ENCODE results near the gene MAP2K3. TPM values are rescaled to one million over a fixed set of nuclear protein-coding genes. Genes with fewer than 3 reads are reported as not detected.
"Not testable (repeated sequence)": the region's sequence is repeated elsewhere in the genome, so short reads cannot be mapped to it uniquely, and the experiment has no call there.

The MAP2K3 gene
- total and polyA plus RNA-seq, 4 donors, result 36.4 to 111 (median 76.7) TPM

- ATAC-seq (ENCODE audit: insufficient read depth, low FRiP score); H3K4me3 ChIP-seq; H3K9me3 ChIP-seq (ENCODE audit: control insufficient read depth in 4 of 4, insufficient read depth in 3 of 4, low read length in 3 of 4); H3K9ac ChIP-seq (ENCODE audit: insufficient read depth in 1 of 2, low read length in 2 of 2); DNase-seq; H3K4me1 ChIP-seq (ENCODE audit: control insufficient read depth in 5 of 5, insufficient read depth in 5 of 5, low read length in 5 of 5); H3K27me3 ChIP-seq (ENCODE audit: control insufficient read depth in 3 of 3, insufficient read depth in 3 of 3, low read length in 2 of 3); H3K27ac ChIP-seq (ENCODE audit: low read depth in 1 of 2, low read length in 1 of 2); H3K36me3 ChIP-seq (ENCODE audit: control insufficient read depth in 4 of 4, insufficient read depth in 4 of 4, low read length in 4 of 4): not testable (repeated sequence)
- 79 to 80% methylated on average over 11 of the region's 11 CpGs for WGBS, 2 donors
Observed at GRCh38 chr17:21319686-21320375, 35.3 kb downstream of the MAP2K3 start.

GRCh38 chr17:21320430-21320829, 35.9 kb downstream of the MAP2K3 start:
- not testable (repeated sequence) for H3K36me3 ChIP-seq (ENCODE audit: control insufficient read depth in 4 of 4, insufficient read depth in 4 of 4, low read length in 4 of 4); H3K4me3 ChIP-seq; H3K4me1 ChIP-seq (ENCODE audit: control insufficient read depth in 5 of 5, insufficient read depth in 5 of 5, low read length in 5 of 5); H3K27me3 ChIP-seq (ENCODE audit: control insufficient read depth in 3 of 3, insufficient read depth in 3 of 3, low read length in 2 of 3); DNase-seq; H3K9ac ChIP-seq (ENCODE audit: insufficient read depth in 1 of 2, low read length in 2 of 2); H3K9me3 ChIP-seq (ENCODE audit: control insufficient read depth in 4 of 4, insufficient read depth in 3 of 4, low read length in 3 of 4); ATAC-seq (ENCODE audit: insufficient read depth, low FRiP score); H3K27ac ChIP-seq (ENCODE audit: low read depth in 1 of 2, low read length in 1 of 2)
- 84 to 87% methylated on average over 4 of the region's 4 CpGs for WGBS, 2 donors

GRCh38 chr17:21321061-21321460, 36.5 kb downstream of the MAP2K3 start:
- not testable (repeated sequence) for H3K27me3 ChIP-seq (ENCODE audit: control insufficient read depth in 3 of 3, insufficient read depth in 3 of 3, low read length in 2 of 3); H3K27ac ChIP-seq (ENCODE audit: low read depth in 1 of 2, low read length in 1 of 2); DNase-seq; H3K4me3 ChIP-seq; ATAC-seq (ENCODE audit: insufficient read depth, low FRiP score); H3K9me3 ChIP-seq (ENCODE audit: control insufficient read depth in 4 of 4, insufficient read depth in 3 of 4, low read length in 3 of 4); H3K36me3 ChIP-seq (ENCODE audit: control insufficient read depth in 4 of 4, insufficient read depth in 4 of 4, low read length in 4 of 4); H3K9ac ChIP-seq (ENCODE audit: insufficient read depth in 1 of 2, low read length in 2 of 2); H3K4me1 ChIP-seq (ENCODE audit: control insufficient read depth in 5 of 5, insufficient read depth in 5 of 5, low read length in 5 of 5)
- WGBS, 2 donors, result 77 to 80% methylated on average over 9 of the region's 9 CpGs

- H3K9ac ChIP-seq (ENCODE audit: insufficient read depth in 1 of 2, low read length in 2 of 2); ATAC-seq (ENCODE audit: insufficient read depth, low FRiP score); DNase-seq; H3K9me3 ChIP-seq (ENCODE audit: control insufficient read depth in 4 of 4, insufficient read depth in 3 of 4, low read length in 3 of 4); H3K27ac ChIP-seq (ENCODE audit: low read depth in 1 of 2, low read length in 1 of 2); H3K4me1 ChIP-seq (ENCODE audit: control insufficient read depth in 5 of 5, insufficient read depth in 5 of 5, low read length in 5 of 5); H3K27me3 ChIP-seq (ENCODE audit: control insufficient read depth in 3 of 3, insufficient read depth in 3 of 3, low read length in 2 of 3); H3K36me3 ChIP-seq (ENCODE audit: control insufficient read depth in 4 of 4, insufficient read depth in 4 of 4, low read length in 4 of 4); H3K4me3 ChIP-seq: not testable (repeated sequence)
- 77 to 79% methylated on average over 9 of the region's 9 CpGs for WGBS, 2 donors
Observed at GRCh38 chr17:21321744-21322191, 37.3 kb downstream of the MAP2K3 start.

- not testable (repeated sequence) for H3K36me3 ChIP-seq (ENCODE audit: control insufficient read depth in 4 of 4, insufficient read depth in 4 of 4, low read length in 4 of 4); H3K27ac ChIP-seq (ENCODE audit: low read depth in 1 of 2, low read length in 1 of 2); DNase-seq; H3K4me1 ChIP-seq (ENCODE audit: control insufficient read depth in 5 of 5, insufficient read depth in 5 of 5, low read length in 5 of 5); H3K9me3 ChIP-seq (ENCODE audit: control insufficient read depth in 4 of 4, insufficient read depth in 3 of 4, low read length in 3 of 4); H3K27me3 ChIP-seq (ENCODE audit: control insufficient read depth in 3 of 3, insufficient read depth in 3 of 3, low read length in 2 of 3); H3K4me3 ChIP-seq; ATAC-seq (ENCODE audit: insufficient read depth, low FRiP score)
- peak overlapping the region in 1 of 2 donors; percentile 23 for H3K9ac ChIP-seq (ENCODE audit: insufficient read depth in 1 of 2, low read length in 2 of 2)
- 47 to 50% methylated on average over 33 of the region's 37 CpGs for WGBS, 2 donors
Observed at GRCh38 chr17:21323257-21324111, 39.0 kb downstream of the MAP2K3 start.

GRCh38 chr17:21324741-21325140, 40.2 kb downstream of the MAP2K3 start:
- ATAC-seq (ENCODE audit: insufficient read depth, low FRiP score); H3K4me1 ChIP-seq (ENCODE audit: control insufficient read depth in 5 of 5, insufficient read depth in 5 of 5, low read length in 5 of 5); DNase-seq; H3K27me3 ChIP-seq (ENCODE audit: control insufficient read depth in 3 of 3, insufficient read depth in 3 of 3, low read length in 2 of 3); H3K27ac ChIP-seq (ENCODE audit: low read depth in 1 of 2, low read length in 1 of 2); H3K9me3 ChIP-seq (ENCODE audit: control insufficient read depth in 4 of 4, insufficient read depth in 3 of 4, low read length in 3 of 4); H3K36me3 ChIP-seq (ENCODE audit: control insufficient read depth in 4 of 4, insufficient read depth in 4 of 4, low read length in 4 of 4); H3K4me3 ChIP-seq; H3K9ac ChIP-seq (ENCODE audit: insufficient read depth in 1 of 2, low read length in 2 of 2): not testable (repeated sequence)
- WGBS, 2 donors, result 82 to 88% methylated on average over 5 of the region's 5 CpGs

GRCh38 chr17:21327921-21328320, 43.4 kb downstream of the MAP2K3 start:
- H3K9ac ChIP-seq (ENCODE audit: insufficient read depth in 1 of 2, low read length in 2 of 2); ATAC-seq (ENCODE audit: insufficient read depth, low FRiP score); H3K4me1 ChIP-seq (ENCODE audit: control insufficient read depth in 5 of 5, insufficient read depth in 5 of 5, low read length in 5 of 5); H3K9me3 ChIP-seq (ENCODE audit: control insufficient read depth in 4 of 4, insufficient read depth in 3 of 4, low read length in 3 of 4); DNase-seq; H3K4me3 ChIP-seq; H3K27ac ChIP-seq (ENCODE audit: low read depth in 1 of 2, low read length in 1 of 2); H3K36me3 ChIP-seq (ENCODE audit: control insufficient read depth in 4 of 4, insufficient read depth in 4 of 4, low read length in 4 of 4); H3K27me3 ChIP-seq (ENCODE audit: control insufficient read depth in 3 of 3, insufficient read depth in 3 of 3, low read length in 2 of 3): not testable (repeated sequence)
- WGBS, 2 donors, result 76 to 93% methylated on average over 1 of the region's 1 CpG

GRCh38 chr17:21328778-21329177, 44.3 kb downstream of the MAP2K3 start:
- not testable (repeated sequence) for ATAC-seq (ENCODE audit: insufficient read depth, low FRiP score); H3K9ac ChIP-seq (ENCODE audit: insufficient read depth in 1 of 2, low read length in 2 of 2); DNase-seq; H3K27me3 ChIP-seq (ENCODE audit: control insufficient read depth in 3 of 3, insufficient read depth in 3 of 3, low read length in 2 of 3); H3K36me3 ChIP-seq (ENCODE audit: control insufficient read depth in 4 of 4, insufficient read depth in 4 of 4, low read length in 4 of 4); H3K27ac ChIP-seq (ENCODE audit: low read depth in 1 of 2, low read length in 1 of 2); H3K9me3 ChIP-seq (ENCODE audit: control insufficient read depth in 4 of 4, insufficient read depth in 3 of 4, low read length in 3 of 4); H3K4me1 ChIP-seq (ENCODE audit: control insufficient read depth in 5 of 5, insufficient read depth in 5 of 5, low read length in 5 of 5); H3K4me3 ChIP-seq
- WGBS, 2 donors, result 65 to 69% methylated on average over 2 of the region's 2 CpGs
